ENCODE results near the gene SEC11A. TPM values are rescaled to one million over a fixed set of nuclear protein-coding genes. Genes with fewer than 3 reads are reported as not detected.
"Not testable (repeated sequence)": the region's sequence is repeated elsewhere in the genome, so short reads cannot be mapped to it uniquely, and the experiment has no call there.

SEC11A gene
- total RNA-seq, 1 donor from 2014 or later, result 142 TPM

- no peak for DNase-seq (ENCODE audit: low spot score)
Measured at GRCh38 chr15:84740691-84741090, 24.8 kb upstream of the SEC11A start.

GRCh38 chr15:84737005-84737404 is 21.1 kb upstream of the SEC11A start:
- DNase-seq (ENCODE audit: low spot score), result no peak

- no peak for DNase-seq (ENCODE audit: low spot score)
Measured at GRCh38 chr15:84736375-84736774, 20.4 kb upstream of the SEC11A start.

- not testable (repeated sequence) for DNase-seq (ENCODE audit: low spot score)
Measured at GRCh38 chr15:84735480-84736061, 19.6 kb upstream of the SEC11A start.

GRCh38 chr15:84734794-84735479 is 19.0 kb upstream of the SEC11A start:
- DNase-seq (ENCODE audit: low spot score), result no peak

- no peak for DNase-seq (ENCODE audit: low spot score)
Measured at GRCh38 chr15:84731774-84732173, 15.8 kb upstream of the SEC11A start.

- DNase-seq (ENCODE audit: low spot score), result no peak
Measured at GRCh38 chr15:84727429-84727828, 11.5 kb upstream of the SEC11A start.

GRCh38 chr15:84725001-84725491 is 9.1 kb upstream of the SEC11A start:
- no peak for DNase-seq (ENCODE audit: low spot score)

GRCh38 chr15:84722628-84723027 is 6.7 kb upstream of the SEC11A start:
- no peak for DNase-seq (ENCODE audit: low spot score)

- no peak for DNase-seq (ENCODE audit: low spot score)
Measured at GRCh38 chr15:84721371-84721770, 5.4 kb upstream of the SEC11A start.

GRCh38 chr15:84715441-84716035 is 401 bp downstream of the SEC11A start:
- no peak for DNase-seq (ENCODE audit: low spot score)

- DNase-seq (ENCODE audit: low spot score), result no peak
Measured at GRCh38 chr15:84714821-84715220, 1.1 kb downstream of the SEC11A start.

- no peak for DNase-seq (ENCODE audit: low spot score)
Measured at GRCh38 chr15:84714372-84714771, 1.6 kb downstream of the SEC11A start.

GRCh38 chr15:84703808-84704207 is 12.1 kb downstream of the SEC11A start:
- no peak for DNase-seq (ENCODE audit: low spot score)

- DNase-seq (ENCODE audit: low spot score), result no peak
Measured at GRCh38 chr15:84702961-84703482, 12.9 kb downstream of the SEC11A start.

- DNase-seq (ENCODE audit: low spot score), result no peak
Measured at GRCh38 chr15:84699538-84700191, 16.3 kb downstream of the SEC11A start.

GRCh38 chr15:84697236-84697990 is 18.5 kb downstream of the SEC11A start:
- no peak for DNase-seq (ENCODE audit: low spot score)

- DNase-seq (ENCODE audit: low spot score), result no peak
Measured at GRCh38 chr15:84696757-84697156, 19.2 kb downstream of the SEC11A start.

- DNase-seq (ENCODE audit: low spot score), result no peak
Measured at GRCh38 chr15:84690342-84690741, 25.6 kb downstream of the SEC11A start.

- DNase-seq (ENCODE audit: low spot score), result no peak
Measured at GRCh38 chr15:84689858-84690257, 26.1 kb downstream of the SEC11A start.

GRCh38 chr15:84686446-84686845 is 29.5 kb downstream of the SEC11A start:
- DNase-seq (ENCODE audit: low spot score), result not testable (repeated sequence)
